Stomach (tissue), 4 donors: ENCODE results near the gene ZBP1.

Source experiments
- CTCF ChIP-seq, 7 experiments: fragments of 450-650 bp in 4 of 7; fragments of 200-600 bp in 3 of 7; sonication (generic) in 3 of 7; IDR thresholded peaks; one replicate each; pipeline ENCODE4 v1.5.1; 2016 to 2019; ENCODE audit warnings: antibody characterized with exemption in 7 of 7, control low read depth in 2 of 7, mild to moderate bottlenecking in 1 of 7
- EP300 ChIP-seq: sonication (generic); formaldehyde crosslinking; IDR thresholded peaks from one replicate; pipeline ENCODE4 v1.6.1; 2017; ENCODE audit warnings: antibody characterized with exemption
- POLR2A ChIP-seq, 4 donors: fragments of 450-650 bp; IDR thresholded peaks; one replicate each; pipeline ENCODE4 v1.6.1; 2016; ENCODE audit warnings: antibody characterized with exemption in 4 of 4, control low read depth in 2 of 4, mild to moderate bottlenecking in 1 of 4, moderate library complexity in 1 of 4
- POLR2AphosphoS5 ChIP-seq, 3 donors: sonication (generic); formaldehyde crosslinking; IDR thresholded peaks; one replicate each; pipeline ENCODE4 v1.6.1; 2016; ENCODE audit warnings: antibody characterized with exemption in 3 of 3

- TF ChIP-seq POLR2A (IDR thresholded peaks at IDR 0.05), result no peak
- no peak for TF ChIP-seq EP300
- no peak for TF ChIP-seq CTCF (IDR thresholded peaks at IDR 0.05)
- TF ChIP-seq POLR2AphosphoS5 (IDR thresholded peaks at IDR 0.05), result no peak
These were observed 36.7 kb downstream of the ZBP1 start for GRCh38 chr20:57583289-57584257.
